CD4-positive, alpha-beta T cell treated with Interleukin-6 at 100 ng/mL for 8 hours (primary cell): ENCODE data around the gene CCDC167.
"Not testable (repeated sequence)": the region's sequence is repeated elsewhere in the genome, so short reads cannot be mapped to it uniquely, and the experiment has no call there.

Experiments
- DNase-seq: peaks from one replicate; pipeline ENCODE4 v3.0.0-alpha.2; 2020; ENCODE audit warnings: mixed read lengths, low spot score

CCDC167 gene

DNA sequence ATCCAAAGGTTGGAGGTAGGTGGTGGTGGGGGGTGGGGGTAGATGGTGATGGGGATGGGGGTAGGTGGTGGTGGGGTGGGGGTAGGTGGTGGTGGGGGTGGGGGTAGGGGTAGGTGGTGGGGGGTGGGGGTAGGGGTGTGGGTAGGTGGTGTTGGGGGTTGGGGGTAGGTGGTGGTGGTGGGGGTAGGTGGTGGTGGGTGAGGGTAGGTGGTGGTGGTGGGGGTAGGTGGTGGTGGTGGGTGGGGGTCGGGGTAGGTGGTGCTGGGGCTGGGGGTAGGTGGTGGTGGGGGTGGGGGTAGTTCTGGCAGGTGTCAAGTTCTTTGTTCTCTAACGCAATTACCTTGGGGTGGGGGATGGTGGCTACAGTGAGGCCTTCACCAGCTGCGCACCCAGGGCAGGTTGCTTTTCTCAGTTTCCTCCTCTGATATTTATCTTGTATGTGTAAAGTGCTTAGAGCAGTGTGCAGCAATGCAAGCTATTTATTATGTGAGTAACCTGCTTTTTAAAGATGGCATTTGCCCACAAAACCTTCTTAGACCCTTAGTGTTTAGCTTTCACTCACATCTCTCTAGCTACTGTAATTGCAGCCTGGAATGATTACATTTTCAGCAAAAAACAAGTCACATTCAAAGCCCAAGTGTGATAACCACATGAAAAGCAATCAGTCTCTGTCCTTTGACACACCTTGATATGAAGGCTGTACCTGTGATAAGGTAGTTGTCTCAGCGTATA lies 8.2 kb upstream of the CCDC167 start:
- peak; percentile 63 for DNase-seq

DNA sequence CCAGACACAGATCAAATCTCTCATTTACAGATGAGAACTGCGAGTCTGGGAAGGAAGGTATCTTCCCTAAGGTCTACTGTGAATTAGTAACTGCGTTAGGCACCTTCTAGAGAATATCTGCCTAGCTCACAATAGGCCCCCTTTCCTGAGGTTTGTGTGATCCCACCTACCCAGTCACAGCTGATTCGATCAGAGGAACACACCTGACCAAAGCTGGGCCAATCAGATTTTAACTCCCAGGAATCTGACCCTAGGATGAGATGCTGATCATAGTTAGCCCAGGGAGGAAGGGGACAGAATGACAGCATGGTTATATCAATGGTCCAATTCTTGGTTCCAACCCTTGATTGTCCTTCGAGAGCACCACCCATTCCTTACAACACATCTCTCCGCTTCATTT lies 7.4 kb upstream of the CCDC167 start:
- DNase-seq: no peak

DNA sequence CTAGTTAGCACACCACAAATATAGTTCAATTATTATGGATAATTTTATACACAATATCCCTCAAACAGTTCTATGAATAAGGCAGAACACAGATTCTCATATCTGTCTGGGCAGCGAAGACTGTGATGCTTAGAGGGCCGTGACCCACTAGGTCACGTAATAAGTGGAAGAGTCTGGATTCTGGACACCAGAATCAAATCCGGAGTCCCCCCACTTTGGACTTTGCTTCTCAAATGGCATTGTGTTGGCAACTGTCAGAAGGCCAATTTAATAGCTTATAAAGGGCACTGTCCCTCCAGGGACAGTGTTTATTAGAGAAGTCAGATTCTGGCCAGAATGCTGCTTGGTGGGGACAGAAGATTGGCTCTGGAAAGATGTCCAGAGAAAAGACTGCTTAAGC lies 6.8 kb upstream of the CCDC167 start:
- DNase-seq: no peak

DNA sequence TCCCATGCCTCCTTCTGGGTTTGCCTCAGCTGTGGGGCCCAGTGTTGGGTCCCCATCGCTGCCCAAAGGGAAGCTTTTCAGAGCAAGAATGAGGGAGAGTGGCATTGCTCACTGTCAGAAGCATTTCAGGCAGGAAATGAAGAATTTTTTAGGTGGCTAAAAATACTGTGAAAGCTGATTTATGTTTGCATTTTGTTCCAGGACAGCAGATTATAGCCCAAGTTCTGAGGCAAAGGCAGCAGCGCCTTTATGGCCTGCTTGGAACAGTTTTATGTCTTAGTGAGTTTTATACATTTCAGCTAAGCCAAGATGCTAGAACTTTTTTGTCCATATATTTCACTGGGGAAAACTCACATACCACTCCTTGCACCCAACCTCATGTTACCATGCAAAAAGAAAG lies 4.3 kb upstream of the CCDC167 start:
- DNase-seq: no peak

DNA sequence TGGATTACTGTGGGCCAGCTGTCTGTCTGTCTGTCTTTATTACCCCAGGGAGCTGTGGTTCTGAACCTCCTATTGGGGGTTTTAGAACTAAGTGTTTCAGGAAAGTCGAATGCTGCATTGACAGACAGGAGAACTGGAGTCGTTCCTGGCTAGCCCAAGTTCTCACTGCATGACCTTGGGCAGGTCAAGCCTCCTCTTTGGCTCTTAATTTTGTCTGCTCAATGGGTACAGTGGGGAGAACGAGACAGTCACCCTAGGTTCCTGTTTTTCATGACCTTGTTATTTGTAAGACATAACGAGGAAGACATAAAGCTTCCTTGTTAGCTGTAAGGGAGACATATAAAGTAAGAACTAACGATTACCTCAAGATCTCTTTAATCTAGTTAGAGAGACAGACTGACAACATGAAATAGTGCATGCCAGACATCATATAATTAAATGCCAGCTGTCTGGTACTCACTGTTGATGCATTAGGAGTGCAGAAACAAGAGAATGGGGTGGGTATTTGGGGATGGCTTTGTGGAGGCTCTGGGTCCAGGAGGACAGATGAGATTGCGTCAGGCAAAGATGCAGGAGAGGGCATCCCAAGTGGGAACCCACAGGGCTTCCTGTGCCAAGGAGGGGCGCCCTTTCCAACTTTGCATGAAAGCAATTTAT lies 3.7 kb upstream of the CCDC167 start:
- DNase-seq: no peak

DNA sequence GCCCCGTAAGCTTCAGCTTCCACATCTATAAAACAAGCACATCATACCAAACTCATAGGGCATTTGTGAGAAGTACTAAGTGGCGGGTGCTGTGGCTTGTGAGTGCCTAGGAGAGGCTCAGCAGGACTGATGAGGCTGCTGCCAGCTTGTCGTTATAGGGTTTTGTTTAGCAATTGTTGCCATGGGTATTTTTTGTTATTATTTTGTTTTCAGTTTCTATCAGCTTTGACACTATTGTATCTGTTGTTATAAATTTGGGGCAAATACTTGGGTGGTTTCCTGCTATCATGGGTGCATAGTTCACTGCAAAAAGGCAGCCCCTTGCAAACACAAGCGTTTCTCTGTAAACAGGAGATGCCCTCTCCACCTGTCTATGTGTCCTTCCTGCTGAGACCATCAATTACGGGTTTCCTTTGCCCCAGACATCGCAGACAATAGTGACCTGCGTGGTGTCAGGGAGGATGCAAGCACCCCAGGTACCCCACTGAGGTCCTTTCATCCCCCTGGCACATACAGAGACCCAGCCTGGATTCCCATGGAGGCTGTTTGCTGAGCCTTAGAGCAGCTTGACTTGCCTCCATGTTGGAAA lies 3.1 kb upstream of the CCDC167 start:
- peak; percentile 59 for DNase-seq

DNA sequence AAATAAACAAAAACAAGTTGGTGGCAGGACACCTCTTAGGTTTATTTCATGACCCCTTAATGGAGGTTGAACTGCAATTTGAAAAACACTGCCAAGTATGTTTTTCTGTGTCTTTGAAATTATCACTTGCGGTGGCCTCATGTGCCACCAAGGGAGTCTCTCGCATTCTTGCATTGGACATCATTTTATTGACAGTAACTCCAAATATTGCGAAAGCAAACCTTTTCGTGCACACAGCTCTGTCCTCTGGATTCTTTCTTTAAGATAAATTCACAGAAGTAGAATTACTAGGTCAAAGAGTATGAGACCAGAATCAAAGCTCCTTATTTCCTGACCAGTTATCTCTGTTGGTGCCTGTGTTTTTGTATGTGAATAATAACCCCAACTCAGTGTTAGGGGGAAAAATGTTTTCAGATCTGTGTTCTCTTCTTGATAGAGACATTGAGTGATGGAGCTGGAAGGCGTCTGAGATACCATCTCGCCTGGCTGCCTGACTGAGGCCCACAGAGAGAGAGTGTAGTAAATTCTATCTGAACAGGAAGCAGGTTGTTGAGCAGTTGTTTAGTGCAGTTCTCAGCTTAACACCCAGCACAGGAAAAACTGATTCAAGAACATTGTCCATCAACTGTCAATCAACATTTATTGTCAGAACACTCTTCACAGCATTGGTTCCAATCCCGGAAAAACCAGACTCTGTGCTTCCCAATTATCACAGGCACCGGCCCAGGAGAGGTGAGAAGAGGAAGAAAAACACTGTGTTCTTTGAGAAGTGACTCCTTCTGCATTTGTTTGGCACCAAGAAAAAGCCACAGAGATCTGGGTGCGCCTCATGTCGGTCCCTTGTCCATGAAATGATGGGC lies 2.2 kb upstream of the CCDC167 start:
- DNase-seq: peak; percentile 69

DNA sequence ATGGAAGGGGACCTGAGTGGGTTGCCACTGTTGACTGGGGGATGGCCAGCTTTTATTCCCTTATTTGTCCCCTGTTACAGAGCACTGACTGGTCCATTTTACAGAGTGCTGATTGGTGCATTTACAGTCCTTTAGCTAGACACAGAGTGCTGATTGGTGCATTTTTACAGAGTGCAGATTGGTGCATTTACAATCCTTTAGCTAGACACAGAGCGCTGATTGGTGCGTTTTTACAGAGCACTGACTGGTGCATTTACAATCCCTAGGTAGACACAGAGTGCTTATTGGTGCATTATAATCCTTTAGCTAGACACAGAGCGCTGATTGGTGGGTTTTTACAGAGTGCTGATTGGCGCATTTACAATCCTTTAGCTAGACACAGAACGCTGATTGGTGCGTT lies 1.2 kb upstream of the CCDC167 start:
- DNase-seq: not testable (repeated sequence)

DNA sequence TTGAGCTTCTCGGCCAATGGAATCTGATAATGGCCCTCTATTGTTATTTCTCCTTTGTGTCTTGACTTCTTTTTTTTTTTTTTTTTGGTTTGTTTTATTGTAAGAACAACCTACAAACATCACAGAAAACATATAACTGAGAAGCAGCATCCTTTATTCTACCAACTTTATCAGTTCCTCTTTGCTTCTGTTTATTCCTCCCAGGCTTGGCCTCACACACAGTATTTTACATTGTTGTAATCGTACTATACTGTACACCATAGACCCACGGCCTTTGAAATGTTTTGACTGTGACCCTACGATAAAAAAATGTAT lies 558 bp upstream of the CCDC167 start:
- no peak for DNase-seq

DNA sequence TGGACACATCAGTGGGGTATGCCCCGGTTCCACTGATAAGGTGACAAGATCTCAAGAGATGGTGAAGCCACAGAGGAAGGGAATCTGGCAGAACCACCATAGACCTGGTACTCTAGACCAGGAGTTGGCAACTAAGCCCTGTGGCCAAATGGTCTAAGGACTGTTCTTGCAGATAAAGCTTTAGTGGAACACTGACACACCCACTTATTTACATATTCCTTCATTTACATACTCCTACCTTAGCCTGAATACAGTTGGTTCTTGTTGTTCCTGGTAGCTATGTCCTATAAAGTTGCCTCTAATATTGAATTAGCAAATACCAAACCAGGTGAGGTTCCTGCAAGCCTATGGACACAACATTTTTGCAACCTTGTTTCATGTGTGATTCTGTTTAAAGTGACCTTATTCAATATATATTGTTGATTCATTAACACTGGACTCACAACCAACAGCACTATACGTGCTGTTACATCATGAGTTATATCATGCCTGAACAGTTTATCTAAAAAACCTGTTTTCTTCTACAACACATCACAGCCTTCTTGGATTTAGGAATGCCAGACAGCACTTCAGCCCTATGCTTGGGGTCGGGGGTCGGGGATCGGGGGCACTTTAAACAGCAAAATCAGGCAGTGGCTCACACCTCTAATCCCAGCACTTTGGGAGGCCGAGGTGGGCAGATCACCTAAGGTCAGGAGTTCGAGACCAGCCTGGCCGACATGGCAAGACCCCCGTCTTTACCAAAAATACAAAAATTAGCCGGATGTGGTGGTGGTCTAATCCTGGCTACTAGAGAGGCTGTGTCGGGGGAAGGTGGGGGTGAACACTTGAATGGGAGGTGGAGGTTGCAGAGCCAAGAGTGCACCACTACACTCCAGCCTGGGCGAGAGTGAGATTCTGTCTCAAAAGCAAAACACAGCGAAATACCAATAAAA lies 2.5 kb downstream of the CCDC167 start:
- no peak for DNase-seq

DNA sequence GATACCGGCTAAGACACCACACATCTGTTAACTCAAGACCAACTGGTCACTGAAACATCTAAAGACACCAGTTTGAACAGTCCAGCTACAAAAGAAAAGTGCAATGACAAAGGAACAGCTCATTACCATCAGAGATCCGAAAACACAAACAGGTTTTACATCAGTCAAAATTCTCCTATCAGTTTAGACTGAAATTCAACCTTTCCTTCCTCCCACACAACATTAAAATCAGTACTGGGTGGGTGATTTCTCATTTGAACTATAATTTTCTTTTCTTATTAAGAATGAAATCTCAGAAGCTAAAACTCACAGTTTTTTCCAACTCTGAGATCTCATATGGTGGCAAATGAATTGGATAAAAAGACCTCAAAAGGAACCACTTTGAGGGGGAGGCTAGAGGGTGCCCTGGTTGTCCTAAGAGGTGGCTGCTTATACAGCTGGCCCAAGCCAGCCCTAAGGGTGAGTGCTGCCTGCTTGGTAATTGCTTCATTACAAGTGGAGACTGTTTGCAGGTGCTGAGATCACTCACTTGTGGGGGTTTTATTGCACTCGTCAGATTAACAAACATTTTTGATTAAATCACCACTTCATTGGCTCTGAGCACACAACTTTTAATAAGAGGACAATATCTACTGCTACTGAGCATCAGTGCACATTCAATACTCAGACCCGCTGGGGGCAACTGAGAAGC lies 4.3 kb downstream of the CCDC167 start:
- no peak for DNase-seq

DNA sequence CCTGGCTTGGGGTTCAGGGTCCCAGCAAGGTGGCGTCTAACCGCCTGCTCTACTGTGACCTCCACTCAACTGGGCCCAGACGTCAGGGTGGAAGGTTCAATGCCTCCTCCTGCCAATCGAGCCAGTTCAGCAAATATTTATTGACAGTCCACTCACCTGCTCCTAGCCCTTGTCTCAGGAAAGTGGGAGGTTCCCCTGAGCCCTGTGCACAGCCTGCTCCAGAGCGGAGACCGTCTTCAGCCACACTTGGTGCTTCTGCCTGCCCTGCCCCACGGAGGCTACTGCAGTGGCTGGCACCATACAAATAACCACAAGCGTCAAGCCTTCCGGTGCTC lies 6.1 kb downstream of the CCDC167 start:
- DNase-seq: no peak

DNA sequence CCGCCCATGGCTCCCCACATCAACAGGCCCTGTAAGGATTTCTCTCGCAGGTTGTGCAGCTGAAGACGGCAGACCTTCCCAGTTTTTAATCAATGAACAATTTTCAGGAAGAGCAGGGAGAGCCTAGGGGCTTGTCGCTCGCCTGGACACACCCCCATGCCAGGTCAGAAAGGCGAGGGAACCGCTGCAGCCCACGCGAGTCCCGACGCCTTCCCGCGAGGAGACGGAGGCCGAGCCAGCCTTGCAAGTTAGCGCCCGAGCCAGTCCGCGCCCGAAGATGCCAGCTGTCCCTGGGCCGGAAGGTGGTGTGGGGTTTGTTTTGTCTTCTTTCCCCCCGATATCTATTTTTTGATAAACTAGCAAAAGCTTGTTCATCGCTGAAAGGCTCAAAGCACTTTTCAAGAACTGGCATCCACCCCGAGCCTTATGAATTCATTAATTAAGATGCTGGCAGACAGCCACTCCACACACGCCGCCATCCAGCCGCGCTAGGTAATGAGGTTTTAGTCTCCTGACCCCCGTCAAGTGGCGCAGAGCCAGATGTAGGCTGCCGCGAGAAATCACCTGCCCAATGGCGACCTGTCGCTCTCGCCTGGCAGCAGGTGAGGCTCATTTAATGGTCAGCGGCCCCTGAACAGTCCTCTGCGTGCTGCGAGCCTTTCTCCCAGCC lies 6.6 kb downstream of the CCDC167 start:
- DNase-seq: no peak

DNA sequence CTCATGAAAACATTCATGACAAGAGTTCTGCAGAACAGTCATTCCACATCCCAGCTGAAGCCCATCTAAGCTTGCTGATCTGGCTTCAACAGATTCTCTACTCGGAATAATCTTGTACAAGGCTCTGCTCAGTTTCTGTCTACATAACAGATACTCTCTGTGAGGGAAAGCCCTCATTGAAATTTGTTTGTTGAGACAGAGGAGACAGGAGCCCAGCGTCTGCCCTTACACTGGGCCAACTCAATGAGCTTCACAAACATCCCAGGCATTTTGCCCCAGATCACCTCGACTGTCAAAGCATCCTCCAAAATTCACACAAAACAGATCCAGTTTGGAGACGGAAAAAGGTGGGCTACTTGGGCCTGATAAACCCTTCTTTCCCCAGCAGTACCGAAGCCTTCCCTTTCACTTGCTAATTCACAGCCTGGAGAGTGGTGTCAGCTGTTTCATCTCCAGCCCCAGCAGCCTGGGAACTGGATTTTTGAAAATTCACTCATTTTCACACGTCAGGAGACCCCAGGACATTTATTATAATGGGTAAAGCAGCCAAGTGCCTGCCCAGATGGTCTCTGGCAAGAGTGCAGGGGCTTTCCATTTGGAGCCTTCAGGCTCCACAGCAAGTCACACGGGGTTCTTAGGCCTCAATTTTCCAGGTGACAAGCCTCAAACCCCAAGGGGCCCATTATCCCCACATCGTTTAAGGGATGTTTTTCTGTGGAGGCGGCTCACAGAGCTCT lies 7.3 kb downstream of the CCDC167 start:
- DNase-seq: no peak

DNA sequence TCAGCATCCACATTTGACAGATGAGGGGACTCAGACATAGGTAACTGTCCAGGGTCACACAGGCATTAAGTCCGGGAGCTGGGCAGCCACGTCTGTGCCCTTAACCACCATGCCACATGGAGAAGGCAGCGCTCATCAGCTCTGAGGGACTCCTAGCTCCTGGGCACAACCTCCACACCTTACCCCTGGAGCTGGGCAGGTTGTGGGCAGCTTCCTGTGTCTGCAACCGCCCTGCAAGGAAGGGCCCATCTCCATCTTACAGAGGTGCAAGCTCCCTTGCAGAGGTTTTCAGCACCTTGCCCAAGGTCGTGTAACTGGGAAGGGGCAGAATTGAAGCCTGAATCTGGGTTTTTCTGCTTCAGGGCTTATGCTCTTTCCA lies 7.9 kb downstream of the CCDC167 start:
- DNase-seq: no peak

DNA sequence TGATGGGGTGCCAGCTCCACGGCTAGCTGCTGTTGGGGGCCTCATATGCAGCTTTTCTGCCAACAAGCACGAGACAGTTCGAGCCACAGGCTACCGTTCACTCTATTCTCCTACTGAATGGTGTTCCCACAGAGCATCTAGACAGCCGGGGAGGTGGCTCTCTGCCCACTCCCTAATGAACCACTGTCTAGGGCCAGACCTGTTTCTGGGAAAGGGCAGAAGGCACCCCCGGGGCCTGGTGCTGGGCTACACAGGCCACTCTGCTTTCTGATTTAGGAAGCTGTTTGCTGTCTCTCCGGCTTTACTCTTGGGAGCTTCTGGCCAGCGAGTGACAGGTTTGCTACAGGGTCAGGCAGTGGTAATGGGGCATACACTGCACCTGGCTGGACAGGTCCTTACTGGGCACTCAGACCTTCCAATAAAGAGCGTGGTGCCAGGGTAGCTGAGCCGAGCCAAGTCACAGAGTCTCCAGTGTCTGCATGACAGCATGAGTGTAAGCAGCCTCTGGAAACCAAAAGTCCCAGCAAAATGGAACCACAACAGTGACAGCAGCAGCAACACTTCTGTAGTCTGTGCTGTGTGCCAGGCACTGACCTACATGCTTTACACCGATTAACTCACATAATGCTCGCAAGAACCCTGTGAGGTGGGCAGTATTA lies 8.4 kb downstream of the CCDC167 start:
- DNase-seq: no peak

DNA sequence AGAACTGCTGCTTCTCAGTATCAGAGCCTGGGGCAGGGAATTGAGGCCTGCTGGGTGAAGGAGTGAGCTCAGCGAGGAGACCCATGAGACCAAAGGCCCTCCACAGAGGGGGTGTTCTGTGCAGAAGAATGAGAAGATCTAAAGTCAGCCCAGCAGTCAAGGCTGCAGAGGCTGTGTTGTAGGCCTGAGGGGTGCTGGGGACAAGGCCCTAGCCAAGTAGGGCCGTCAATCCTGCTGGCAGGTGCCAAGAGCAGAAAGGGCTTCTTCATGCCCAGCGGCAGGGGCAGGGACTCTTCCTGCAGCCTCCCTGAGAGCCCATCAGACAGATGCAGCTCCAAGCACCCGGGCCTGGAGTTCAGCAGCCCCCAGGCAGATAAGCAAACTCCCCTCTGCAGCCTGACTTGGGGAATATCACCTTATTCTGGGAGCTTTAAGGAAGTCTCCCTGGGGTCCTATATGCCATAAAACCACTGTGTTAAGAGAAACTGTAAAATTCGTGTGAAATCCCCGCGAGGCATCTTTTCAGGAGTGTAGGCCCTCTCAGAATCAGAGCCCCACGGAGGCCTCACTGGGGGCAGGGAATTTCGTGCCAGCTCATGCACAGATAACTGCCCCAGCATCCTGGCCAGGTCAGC lies 9.0 kb downstream of the CCDC167 start:
- DNase-seq: no peak

DNA sequence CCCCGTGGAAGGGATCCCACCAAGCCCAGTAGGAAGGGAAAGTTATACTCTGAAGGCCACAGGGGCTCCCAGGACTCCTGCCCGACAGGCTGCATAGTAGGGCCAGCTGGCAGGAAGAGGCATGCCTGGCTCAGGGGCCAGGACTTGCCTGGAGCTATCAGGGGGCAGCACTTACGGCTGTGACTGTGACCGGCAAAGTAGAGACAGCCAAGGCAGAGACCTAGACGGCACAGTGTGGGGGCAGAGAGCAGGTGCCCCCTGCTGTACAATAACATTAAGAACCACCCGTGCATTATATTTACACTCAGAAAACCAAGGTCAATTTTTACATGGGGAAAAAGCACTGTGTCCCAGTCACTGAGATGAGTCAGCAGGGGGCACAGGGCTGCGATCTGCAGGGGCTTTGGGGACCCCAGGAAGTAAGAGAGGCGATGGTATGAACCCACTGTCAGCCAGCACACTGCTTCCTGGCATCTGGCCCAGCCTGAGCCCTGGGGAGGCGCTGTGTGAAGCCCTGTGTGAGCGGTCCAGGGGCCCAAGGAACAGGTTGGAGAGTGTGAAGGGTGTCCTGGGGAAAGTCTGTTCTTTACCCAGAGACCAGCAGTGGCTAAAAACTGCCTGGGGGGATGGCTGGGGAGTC lies 9.9 kb downstream of the CCDC167 start:
- DNase-seq: peak; percentile 30
